ENCODE measurements around the gene LBH.

DNA sequence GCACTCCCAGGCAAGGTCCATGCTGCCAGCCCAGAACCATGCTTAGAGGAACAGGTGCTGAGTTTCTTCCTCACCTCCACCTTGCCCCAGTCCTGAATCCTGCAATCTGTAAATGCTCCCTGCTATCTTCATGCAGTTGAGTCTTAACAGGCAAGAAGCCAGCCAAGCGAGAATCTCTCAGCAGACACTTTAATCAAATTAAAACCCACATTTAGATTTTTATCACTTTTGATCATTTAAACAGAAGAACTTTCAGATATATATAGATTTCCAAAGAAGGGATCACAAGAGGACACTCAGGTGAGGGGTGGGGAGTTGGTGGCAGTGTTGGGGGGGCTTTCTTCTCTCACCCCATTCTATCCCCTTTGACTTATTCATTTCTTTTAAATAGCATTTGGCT, 25.9 kb upstream of the LBH start:
- TF ChIP-seq POLR2A (IDR thresholded peaks at IDR 0.05; ENCODE audit: low read depth, low read length) (no peak), POLR2AphosphoS5 (IDR thresholded peaks at IDR 0.05; ENCODE audit: low read depth, low read length) (no peak), SPI1 (IDR thresholded peaks at IDR 0.05; ENCODE audit: low read depth, low read length) (no peak), TAF1 (IDR thresholded peaks at IDR 0.05; ENCODE audit: low read depth, low read length) (no peak)

Measured in GM12891 (cell line).